ENCODE data around the gene ROBO2. TPM values are rescaled to one million over a fixed set of nuclear protein-coding genes. Genes with fewer than 3 reads are reported as not detected.

The ROBO2 gene
- polyA plus RNA-seq (ENCODE audit: insufficient read length in 3 of 3) = 100 to 1,000 TPM in 1 of 3 donors, 10 to 100 TPM in 2; 89.9 to 100 (median 95.6) TPM
- long read RNA-seq, donor 1, full-length matches to known transcripts = 1 of 23 reads
- long read RNA-seq, donor 1, partial matches to known transcripts = 22 of 23 reads
- long read RNA-seq, donor 1, other reads (novel, unspliced or antisense) = 0 of 23 reads
- long read RNA-seq, donor 2, full-length matches to known transcripts = 1 of 18 reads
- long read RNA-seq, donor 2, partial matches to known transcripts = 17 of 18 reads
- long read RNA-seq, donor 2, other reads (novel, unspliced or antisense) = 0 of 18 reads
- long read RNA-seq, donor 3, full-length matches to known transcripts = 3 of 23 reads
- long read RNA-seq, donor 3, partial matches to known transcripts = 20 of 23 reads
- long read RNA-seq, donor 3, other reads (novel, unspliced or antisense) = 0 of 23 reads
- long read RNA-seq, donor 4, full-length matches to known transcripts = 3 of 19 reads
- long read RNA-seq, donor 4, partial matches to known transcripts = 16 of 19 reads
- long read RNA-seq, donor 4, other reads (novel, unspliced or antisense) = 0 of 19 reads
- long read RNA-seq, donor 5 = 0 reads
- long read RNA-seq, donor 6, full-length matches to known transcripts = 4 of 72 reads
- long read RNA-seq, donor 6, partial matches to known transcripts = 68 of 72 reads
- long read RNA-seq, donor 6, other reads (novel, unspliced or antisense) = 0 of 72 reads
- long read RNA-seq, donor 7, full-length matches to known transcripts = 1 of 22 reads
- long read RNA-seq, donor 7, partial matches to known transcripts = 21 of 22 reads
- long read RNA-seq, donor 7, other reads (novel, unspliced or antisense) = 0 of 22 reads
- long read RNA-seq, donor 8, full-length matches to known transcripts = 3 of 38 reads
- long read RNA-seq, donor 8, partial matches to known transcripts = 35 of 38 reads
- long read RNA-seq, donor 8, other reads (novel, unspliced or antisense) = 0 of 38 reads
- long read RNA-seq, donor 9, partial matches to known transcripts = 20 of 20 reads
- long read RNA-seq, donor 9, other reads (novel, unspliced or antisense) = 0 of 20 reads
- long read RNA-seq, donor 10, full-length matches to known transcripts = 7 of 19 reads
- long read RNA-seq, donor 10, partial matches to known transcripts = 12 of 19 reads
- long read RNA-seq, donor 10, other reads (novel, unspliced or antisense) = 0 of 19 reads
- long read RNA-seq, donor 11, full-length matches to known transcripts = 2 of 25 reads
- long read RNA-seq, donor 11, partial matches to known transcripts = 23 of 25 reads
- long read RNA-seq, donor 11, other reads (novel, unspliced or antisense) = 0 of 25 reads
- long read RNA-seq, donor 12 = 0 reads
- long read RNA-seq, donor 13, full-length matches to known transcripts = 6 of 48 reads
- long read RNA-seq, donor 13, partial matches to known transcripts = 42 of 48 reads
- long read RNA-seq, donor 13, other reads (novel, unspliced or antisense) = 0 of 48 reads
- long read RNA-seq, donor 14, partial matches to known transcripts = 12 of 12 reads
- long read RNA-seq, donor 14, other reads (novel, unspliced or antisense) = 0 of 12 reads
- long read RNA-seq, donor 15, partial matches to known transcripts = 6 of 7 reads
- long read RNA-seq, donor 15, other reads (novel, unspliced or antisense) = 0 of 7 reads
- long read RNA-seq, donor 16, full-length matches to known transcripts = 9 of 171 reads
- long read RNA-seq, donor 16, partial matches to known transcripts = 162 of 171 reads
- long read RNA-seq, donor 16, other reads (novel, unspliced or antisense) = 0 of 171 reads

GRCh38 chr3:77039606-77040171 lies at the start of gene ROBO2:
Gene ROBO2 (plus strand): TSS chr3:77040099. CDS start chr3:77040786, 687 bp downstream.
- peak in 9 of 11 donors; percentile 59 to 80 (median 73) for DNase-seq (ENCODE audit: extremely low read depth in 1 of 11, low read depth in 9 of 11, low spot score in 4 of 11)

GRCh38 chr3:76990606-76991005 lies 49.3 kb upstream of the ROBO2 start:
- DNase-seq (ENCODE audit: extremely low read depth in 1 of 11, low read depth in 9 of 11, low spot score in 4 of 11) = no peak

- no peak for DNase-seq (ENCODE audit: extremely low read depth in 1 of 11, low read depth in 9 of 11, low spot score in 4 of 11)
These were observed 48.7 kb upstream of the ROBO2 start for GRCh38 chr3:76991165-76991564.

GRCh38 chr3:76997733-76998132 lies 42.2 kb upstream of the ROBO2 start:
- DNase-seq (ENCODE audit: extremely low read depth in 1 of 11, low read depth in 9 of 11, low spot score in 4 of 11) = no peak

- DNase-seq (ENCODE audit: extremely low read depth in 1 of 11, low read depth in 9 of 11, low spot score in 4 of 11) = no peak
These were observed 41.3 kb upstream of the ROBO2 start for GRCh38 chr3:76998555-76998954.

GRCh38 chr3:77001062-77001701 lies 38.7 kb upstream of the ROBO2 start:
- no peak for DNase-seq (ENCODE audit: extremely low read depth in 1 of 11, low read depth in 9 of 11, low spot score in 4 of 11)

- peak in 3 of 11 donors; percentile 19 to 28 (median 21) for DNase-seq (ENCODE audit: extremely low read depth in 1 of 11, low read depth in 9 of 11, low spot score in 4 of 11)
These were observed 25.7 kb upstream of the ROBO2 start for GRCh38 chr3:77014226-77014625.

- no peak for DNase-seq (ENCODE audit: extremely low read depth in 1 of 11, low read depth in 9 of 11, low spot score in 4 of 11)
These were observed 14.4 kb upstream of the ROBO2 start for GRCh38 chr3:77025471-77025870.

GRCh38 chr3:77026904-77027634 lies 12.8 kb upstream of the ROBO2 start:
- DNase-seq (ENCODE audit: extremely low read depth in 1 of 11, low read depth in 9 of 11, low spot score in 4 of 11) = no peak

- DNase-seq (ENCODE audit: extremely low read depth in 1 of 11, low read depth in 9 of 11, low spot score in 4 of 11) = no peak
These were observed 11.9 kb upstream of the ROBO2 start for GRCh38 chr3:77028005-77028404.

GRCh38 chr3:77038468-77038929 lies 1.4 kb upstream of the ROBO2 start:
- peak; percentile 72 to 92 (median 82) for DNase-seq (ENCODE audit: extremely low read depth in 1 of 11, low read depth in 9 of 11, low spot score in 4 of 11)

- peak in 9 of 11 donors; percentile 39 to 71 (median 56) for DNase-seq (ENCODE audit: extremely low read depth in 1 of 11, low read depth in 9 of 11, low spot score in 4 of 11)
These were observed 831 bp upstream of the ROBO2 start for GRCh38 chr3:77038930-77039605.

GRCh38 chr3:77040216-77040615 lies 317 bp downstream of the ROBO2 start:
- DNase-seq (ENCODE audit: extremely low read depth in 1 of 11, low read depth in 9 of 11, low spot score in 4 of 11) = peak in 2 of 11 donors; percentile 18 to 35

GRCh38 chr3:77040926-77041722 lies 1.2 kb downstream of the ROBO2 start:
- peak in 2 of 11 donors; percentile 17 to 20 for DNase-seq (ENCODE audit: extremely low read depth in 1 of 11, low read depth in 9 of 11, low spot score in 4 of 11)

- no peak for DNase-seq (ENCODE audit: extremely low read depth in 1 of 11, low read depth in 9 of 11, low spot score in 4 of 11)
These were observed 1.9 kb downstream of the ROBO2 start for GRCh38 chr3:77041811-77042210.
